Tongue (tissue), 3 donors: ENCODE measurements around the gene CPLANE1. TPM values are rescaled to one million over a fixed set of nuclear protein-coding genes. Genes with fewer than 3 reads are reported as not detected.

ENCODE experiments used
- DNase-seq: peaks from one replicate; pipeline ENCODE4 v3.0.0-alpha.2; 2015
- small RNA-seq: library from RNA; depleted of rRNA; stranded (forward); fragments of <200 nt; gene quantifications from one replicate; pipeline ENCODE3, GENCODE V24; 2014; ENCODE audit warnings: low replicate concordance
- total RNA-seq: library from RNA; depleted of rRNA; stranded (reverse); fragments of >200 nt; gene quantifications from one replicate; pipeline ENCODE4 v1.2.3, GENCODE V29; 2014

CPLANE1 gene
- total RNA-seq, 1 donor from 2014 or later = 36.4 TPM

GRCh38 chr5:37063739-37064138 is 185.4 kb downstream of the CPLANE1 start:
- DNase-seq = no peak

GRCh38 chr5:37060030-37060429 is 189.1 kb downstream of the CPLANE1 start:
- no peak for DNase-seq

- no peak for DNase-seq
Measured at GRCh38 chr5:37056762-37057161, 192.4 kb downstream of the CPLANE1 start.

Small RNA genes lying within 50 kb of the gene (small RNA-seq; reads per million reads assigned to genes)
- not detected for gene C8orf59P2

Other genes with a start within 250 kb of the CPLANE1 start
- 36.7 TPM for gene NUP155, start 121.7 kb upstream of the CPLANE1 start, total RNA-seq
- 48.6 TPM for gene WDR70, start 129.9 kb upstream of the CPLANE1 start, total RNA-seq